Activated CD8-positive, alpha-beta memory T cell treated with anti-CD3 and anti-CD28 coated beads, Interleukin-2, amount 50 U/mL, for 48 hours (primary cell): ENCODE data around the gene DAPK2.

Experiments
- DNase-seq: peaks from one replicate; pipeline ENCODE4 v3.0.0-alpha.2; 2020

The DAPK2 gene

DNA sequence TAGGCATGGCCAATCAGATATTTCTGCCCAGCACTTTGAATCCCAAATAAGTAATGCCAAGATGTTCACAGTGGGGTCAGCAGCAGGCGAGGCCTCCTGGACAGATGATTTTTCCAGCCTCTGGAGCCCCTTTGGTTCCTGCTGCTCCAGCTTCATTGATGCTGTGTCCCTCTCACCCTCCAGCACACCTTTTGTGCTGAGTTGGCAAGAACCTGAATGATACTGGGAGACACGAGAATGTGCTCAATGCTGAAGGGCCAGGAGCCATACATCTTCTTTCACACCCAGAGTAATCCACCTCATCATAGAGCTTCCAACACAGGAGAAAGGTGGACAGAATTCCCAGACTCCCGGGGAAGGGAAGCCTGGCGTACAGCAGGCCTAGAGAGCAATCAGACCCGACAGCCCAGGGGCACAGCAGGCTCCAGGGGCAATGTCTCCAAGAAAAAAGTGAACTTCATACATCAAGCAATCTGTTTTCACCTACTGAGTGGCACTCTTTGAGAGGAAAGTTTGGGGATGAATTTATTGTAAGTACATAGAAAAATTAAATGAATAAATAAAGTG, 6.7 kb upstream of the DAPK2 start:
- no peak for DNase-seq

- DNase-seq: no peak
These were observed 5.3 kb upstream of the DAPK2 start for GRCh38 chr15:64051407-64052259.

DNA sequence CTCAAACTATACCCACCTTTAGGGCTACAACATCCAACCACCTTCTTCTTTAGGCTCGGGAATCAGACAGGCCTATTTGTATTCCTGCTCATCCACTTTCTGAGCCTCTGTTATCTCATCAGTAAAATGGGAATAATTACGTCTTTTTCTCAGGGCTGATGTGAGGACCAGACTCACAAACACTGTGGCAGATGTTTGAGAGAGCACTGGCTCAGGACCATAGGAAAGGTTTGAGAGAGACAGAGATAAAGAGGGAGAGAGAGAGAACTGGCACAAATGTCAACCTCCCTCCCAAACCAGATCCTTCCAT, 4.8 kb upstream of the DAPK2 start:
- DNase-seq: no peak

GRCh38 chr15:64050281-64051092, 4.2 kb upstream of the DAPK2 start:
- no peak for DNase-seq

DNA sequence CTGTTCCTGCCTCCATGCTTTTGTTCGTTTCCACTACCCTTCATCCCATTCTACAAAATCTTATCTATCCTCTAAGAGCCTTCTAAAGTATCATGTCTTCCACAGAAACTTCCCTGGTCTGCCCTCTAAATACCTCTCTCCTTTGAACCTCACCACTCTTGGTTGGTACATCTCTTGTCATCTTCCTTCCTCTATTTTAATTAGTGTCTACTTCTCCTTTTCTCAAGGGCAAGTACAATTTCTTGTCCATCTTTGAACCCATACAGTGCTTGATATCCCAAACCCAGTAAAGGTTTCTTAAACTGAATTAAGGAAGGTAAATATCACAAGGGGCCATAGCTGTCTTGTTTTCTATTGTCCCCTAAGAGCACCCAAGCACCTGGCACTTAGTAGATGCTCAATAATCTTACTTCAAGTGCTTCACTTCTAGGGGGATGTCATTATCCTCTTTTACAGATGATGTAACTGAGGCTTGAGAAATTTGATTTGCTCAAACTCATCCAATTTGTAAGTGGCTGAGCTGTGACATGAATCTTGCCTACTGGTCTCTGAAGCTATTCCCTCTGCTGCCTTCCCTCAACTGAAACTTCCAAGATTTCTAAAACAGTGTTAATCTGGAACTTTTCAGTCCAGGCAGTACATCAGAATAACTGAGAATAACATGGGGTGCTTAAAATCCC, 2.6 kb upstream of the DAPK2 start:
- DNase-seq: no peak

GRCh38 chr15:64045774-64046420, 388 bp downstream of the DAPK2 start:
- DNase-seq: no peak

DNA sequence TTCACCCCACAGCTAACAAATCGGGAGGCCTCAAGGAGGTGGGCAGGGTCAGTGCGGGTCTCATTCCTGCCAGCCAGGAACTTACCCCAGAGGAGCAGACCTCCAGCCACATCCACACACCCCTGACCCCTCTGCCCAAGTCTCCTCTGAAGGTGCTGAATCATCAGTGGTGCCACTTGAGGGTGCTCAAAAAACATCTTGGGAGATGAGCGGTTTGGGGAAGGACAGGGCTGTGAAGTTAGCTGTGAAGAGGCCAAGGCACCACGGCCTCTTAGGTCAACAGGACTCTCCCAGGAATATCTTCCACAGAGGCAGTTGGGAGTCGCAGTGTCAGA, 1.2 kb downstream of the DAPK2 start:
- DNase-seq: no peak

GRCh38 chr15:64044300-64045100, 1.8 kb downstream of the DAPK2 start:
- DNase-seq: no peak

DNA sequence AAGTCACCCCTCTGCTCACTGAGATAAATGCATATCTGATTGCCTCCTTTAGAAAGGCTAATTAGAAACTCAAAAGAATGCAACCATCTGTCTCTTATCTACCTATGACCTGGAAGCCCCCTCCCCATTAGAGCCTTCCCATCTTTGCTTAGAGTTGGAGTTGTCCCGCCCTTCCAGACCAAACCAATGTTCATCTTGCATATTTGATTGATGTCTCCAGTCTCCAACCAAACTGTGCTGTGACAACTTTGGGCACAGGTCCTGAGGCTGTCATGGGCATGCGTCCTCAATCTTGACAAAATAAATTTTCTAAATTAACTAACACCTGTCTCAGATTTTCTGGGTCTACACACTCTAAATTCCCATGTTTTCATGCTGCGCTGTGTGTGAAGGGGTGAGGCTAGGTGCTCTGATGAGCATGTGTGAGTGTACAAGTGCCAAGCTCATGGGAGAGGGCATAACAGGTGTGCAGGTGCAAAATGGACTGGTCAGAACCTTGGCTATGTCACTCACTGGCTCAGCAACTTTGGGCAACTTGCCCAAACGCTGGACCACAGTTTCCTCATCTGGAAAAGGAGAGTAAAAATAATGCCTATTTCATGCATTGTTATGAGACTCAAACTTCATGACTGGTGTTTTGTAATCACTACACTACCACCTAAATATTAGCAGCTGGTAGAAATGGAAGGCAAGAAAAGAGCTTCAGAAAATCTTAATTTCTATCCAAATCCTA, 7.2 kb downstream of the DAPK2 start:
- no peak for DNase-seq

DNA sequence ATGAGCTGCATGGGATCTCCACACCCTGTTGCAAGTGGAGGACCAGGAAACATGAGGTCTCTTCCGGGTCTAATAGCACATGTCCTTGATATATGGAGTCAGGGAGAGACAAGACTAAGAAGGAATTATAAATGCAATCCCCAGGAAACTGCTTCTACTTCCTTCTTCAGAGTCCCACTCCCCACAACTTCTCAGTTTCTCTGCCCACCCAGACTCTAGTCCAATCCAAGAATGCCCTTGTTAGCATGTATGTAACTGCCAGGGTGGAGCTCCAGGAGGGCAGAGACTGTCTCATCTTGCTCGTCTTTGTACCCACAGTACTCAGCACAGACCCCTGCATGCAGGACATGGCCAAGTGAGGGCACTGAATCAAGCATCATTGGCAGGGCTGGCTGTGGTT, 8.3 kb downstream of the DAPK2 start:
- no peak for DNase-seq

GRCh38 chr15:64037116-64037515, 9.2 kb downstream of the DAPK2 start:
- DNase-seq: no peak

DNA sequence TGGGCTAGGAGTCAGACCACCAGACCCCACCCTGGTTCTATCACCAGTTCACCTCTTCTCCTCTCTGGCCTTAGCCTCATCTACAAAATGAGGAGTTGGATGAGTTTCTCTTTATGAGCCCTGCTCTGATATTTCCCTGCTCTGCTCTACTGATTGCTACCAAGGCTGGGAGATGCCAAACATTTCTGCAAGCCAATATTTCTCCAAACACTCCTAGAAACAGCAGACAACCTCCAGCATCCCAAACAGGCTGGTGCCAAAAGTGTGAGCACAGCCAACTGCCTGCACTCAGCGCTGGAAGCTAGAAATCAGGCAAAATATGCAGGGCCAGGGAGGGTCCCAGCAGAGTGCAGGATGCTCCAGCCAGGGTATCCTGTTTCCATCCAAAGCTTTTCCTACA, 10.8 kb downstream of the DAPK2 start:
- DNase-seq: no peak

DNA sequence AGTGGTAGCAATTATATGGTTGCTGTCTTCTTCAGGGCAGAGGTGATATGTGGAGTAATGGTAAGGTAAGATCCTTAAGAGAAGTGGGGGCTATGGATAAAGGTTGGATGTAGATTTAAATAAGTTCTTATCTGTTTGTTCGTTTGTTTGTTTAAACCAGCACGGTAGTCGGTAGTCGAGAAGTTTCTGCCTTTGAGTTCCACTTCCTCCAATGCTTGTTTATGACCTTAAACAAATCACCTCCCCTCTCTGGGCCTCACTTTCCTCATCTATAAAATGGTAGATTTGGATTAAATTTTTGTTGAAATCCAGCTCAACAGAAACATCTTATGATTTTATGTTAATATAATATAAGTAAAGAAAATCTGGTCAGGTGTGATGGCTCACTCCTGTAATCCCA, 11.8 kb downstream of the DAPK2 start:
- no peak for DNase-seq

DNA sequence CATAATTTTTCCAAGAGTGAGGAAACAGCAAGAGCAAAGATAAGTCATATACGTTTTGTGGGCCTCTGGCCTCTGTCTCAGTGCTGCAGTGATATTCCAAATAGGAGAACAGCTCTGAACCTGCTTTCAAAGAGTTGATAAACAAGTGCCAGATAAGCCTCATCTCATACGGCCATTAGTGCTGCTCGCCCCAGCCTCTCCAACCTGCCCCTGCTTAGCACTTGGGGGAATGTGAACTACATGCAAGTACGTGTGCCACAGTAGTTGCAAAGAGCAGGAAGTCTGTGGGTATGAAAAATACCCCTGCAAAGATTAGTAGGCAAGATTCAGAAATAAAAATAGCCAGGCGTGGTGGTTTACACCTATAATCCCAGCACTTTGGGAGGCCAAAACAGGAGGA, 14.0 kb downstream of the DAPK2 start:
- no peak for DNase-seq

DNA sequence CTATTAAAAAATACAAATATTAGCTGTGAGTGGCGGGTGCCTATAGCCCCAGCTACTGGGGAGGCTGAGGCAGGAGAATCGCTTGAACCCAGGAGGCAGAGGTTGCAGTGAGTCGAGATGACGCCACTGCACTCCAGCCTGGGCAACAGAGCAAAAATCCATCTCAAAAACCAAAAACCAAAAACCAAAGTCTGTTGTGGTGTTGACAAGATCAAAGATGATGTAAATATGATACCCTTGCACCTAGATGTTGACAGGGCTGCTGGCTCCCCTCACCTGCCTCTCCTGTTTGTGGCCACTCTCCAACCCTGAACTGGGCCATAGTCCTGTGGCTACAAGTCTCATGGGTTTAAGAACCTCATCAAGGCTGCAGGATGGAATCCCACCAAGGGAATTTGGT, 16.2 kb downstream of the DAPK2 start:
- DNase-seq: no peak

DNA sequence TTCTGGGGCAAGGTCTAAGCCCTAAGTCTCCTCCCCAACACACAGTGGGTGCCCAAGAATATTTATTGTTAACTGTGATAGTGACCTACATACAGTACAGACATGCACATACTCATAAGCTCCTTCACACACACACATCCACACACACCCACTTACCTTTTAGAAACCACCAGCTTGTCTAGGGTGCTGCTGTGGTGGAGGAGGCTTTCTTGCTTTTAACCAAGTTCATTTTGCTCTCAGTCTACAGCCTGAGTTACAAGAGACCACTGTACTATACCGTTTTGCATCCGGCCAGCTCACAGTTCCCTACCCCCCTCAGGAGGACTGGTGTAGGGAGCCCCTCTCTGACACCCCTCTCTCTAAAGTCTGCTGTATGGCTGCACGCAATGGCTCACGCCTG, 16.7 kb downstream of the DAPK2 start:
- no peak for DNase-seq

DNA sequence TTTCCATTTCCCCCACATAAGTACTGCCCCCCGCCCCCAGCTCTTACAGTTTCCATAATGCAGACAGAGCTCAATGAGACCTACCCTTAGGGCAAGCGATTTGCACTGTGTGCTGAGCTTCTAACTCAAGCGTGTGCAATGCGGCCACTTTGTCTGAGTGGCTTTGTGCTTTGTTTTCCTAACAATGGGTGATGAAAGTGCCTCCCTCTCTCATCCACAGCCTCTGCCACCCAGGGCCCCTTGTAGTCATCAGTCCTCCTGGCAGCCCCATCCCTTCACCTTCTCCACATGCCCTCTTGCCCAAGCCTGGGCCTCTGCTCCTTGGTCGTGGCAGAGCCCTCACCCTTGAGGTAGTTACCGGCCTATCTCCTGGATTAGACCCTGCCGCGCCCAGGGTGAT, 17.2 kb downstream of the DAPK2 start:
- DNase-seq: no peak

- DNase-seq: no peak
These were observed 19.7 kb downstream of the DAPK2 start for GRCh38 chr15:64026591-64026990.

DNA sequence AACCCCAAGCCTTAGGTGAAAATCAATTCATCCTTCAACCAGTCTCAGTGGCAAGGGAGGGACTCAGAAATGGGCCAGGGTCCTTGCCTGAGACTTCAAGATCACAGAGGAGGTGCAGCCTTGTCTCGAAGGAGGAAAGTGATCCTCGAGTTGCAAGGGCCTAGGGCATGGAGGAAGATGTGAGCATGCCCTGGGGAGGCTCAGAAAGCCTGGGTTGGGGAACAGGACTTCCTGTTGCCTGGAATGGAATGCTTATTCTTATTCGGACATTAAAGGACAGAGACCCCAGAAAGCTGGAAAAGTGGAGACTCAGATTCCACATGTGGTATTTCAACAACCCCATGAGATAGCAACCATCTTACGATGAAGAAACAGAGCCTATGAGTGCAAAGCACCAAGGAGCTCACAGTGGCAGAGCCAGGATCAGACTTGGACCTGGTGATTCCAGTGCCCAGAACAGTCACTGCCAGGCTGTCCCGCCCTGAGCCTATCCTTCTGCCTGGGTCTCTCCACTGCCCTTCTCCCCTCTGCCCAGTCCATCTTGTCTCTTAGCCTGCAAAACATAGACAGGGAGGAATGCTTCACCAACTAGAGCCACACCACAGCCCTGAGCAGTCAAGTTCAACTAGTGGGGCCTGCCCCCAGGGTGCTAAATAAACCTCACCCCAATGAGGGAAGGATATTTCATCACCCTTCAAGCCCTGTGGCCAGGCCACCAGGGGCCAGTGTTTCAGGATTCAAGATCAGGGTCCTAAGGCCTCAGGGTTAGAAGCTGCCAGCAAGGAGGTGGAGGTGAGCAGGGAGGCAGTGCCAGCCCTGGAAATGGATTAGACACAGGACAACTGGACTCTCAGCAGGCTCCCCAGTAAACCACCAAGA, 21.9 kb downstream of the DAPK2 start:
- DNase-seq: no peak

DNA sequence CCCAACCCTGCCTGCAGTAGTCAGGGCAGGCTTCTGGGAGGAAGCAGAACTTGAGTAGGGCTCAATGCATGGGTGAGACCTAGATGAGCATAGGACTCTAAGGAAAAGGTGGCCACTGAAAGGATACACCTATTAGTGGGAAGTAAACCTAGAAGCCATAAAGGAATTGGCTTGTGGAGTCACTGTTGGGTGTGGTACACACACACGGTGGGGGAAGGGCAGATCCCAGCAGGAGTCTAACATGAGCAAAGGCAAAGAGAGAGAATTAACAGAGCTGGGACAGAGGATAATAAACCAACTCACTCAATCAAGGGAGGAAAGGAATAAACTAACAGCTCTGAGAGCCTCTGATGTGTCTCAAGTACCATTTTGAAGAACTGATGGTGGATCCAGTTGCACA, 23.1 kb downstream of the DAPK2 start:
- no peak for DNase-seq

DNA sequence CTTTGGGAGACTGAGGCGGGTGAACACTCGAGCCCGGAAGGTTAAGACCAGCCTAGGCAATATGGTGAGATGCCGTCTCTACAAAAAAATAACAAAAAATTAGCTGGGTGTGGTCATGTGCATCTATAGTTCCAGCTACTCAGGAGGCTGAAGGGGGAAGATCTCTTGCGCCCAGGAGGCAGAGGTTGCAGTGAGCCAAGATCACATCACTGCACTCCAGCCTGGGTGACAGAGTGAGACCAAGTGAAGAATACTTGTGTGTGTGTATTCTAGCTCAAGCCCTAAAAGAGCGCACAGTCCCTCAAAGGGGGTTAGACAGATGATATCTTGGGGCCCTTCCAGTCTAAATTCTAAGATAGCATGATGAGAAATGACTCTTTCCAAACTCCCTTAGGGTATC, 23.7 kb downstream of the DAPK2 start:
- DNase-seq: no peak
